Measurements from ENCODE around the gene ZNF124.

DNA sequence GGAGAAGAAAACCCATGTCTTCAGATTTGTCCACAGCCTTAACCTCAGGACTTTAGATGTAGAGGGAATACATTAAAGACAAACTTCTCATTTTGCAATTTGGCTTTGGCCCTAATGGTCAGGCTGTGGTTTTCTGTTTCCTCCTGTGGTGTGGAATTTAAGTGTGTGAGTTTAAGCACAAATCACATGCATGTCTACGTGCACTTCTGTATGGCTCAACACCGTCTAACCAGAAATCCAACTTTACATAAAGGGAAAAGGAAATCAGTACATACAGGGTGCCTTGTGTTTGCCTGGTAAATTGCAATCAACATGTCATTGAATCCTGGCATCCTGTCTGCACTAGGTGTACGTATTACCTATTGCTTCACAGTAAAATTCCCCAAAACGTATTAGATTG, 1.2 kb upstream of the ZNF124 start:
- TF ChIP-seq, protein P1, sequence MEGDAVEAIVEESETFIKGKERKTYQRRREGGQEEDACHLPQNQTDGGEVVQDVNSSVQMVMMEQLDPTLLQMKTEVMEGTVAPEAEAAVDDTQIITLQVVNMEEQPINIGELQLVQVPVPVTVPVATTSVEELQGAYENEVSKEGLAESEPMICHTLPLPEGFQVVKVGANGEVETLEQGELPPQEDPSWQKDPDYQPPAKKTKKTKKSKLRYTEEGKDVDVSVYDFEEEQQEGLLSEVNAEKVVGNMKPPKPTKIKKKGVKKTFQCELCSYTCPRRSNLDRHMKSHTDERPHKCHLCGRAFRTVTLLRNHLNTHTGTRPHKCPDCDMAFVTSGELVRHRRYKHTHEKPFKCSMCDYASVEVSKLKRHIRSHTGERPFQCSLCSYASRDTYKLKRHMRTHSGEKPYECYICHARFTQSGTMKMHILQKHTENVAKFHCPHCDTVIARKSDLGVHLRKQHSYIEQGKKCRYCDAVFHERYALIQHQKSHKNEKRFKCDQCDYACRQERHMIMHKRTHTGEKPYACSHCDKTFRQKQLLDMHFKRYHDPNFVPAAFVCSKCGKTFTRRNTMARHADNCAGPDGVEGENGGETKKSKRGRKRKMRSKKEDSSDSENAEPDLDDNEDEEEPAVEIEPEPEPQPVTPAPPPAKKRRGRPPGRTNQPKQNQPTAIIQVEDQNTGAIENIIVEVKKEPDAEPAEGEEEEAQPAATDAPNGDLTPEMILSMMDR (IDR thresholded peaks at IDR 0.05) = no peak
- TF ChIP-seq POLR2A (IDR thresholded peaks at IDR 0.05) (no peak), EP300 (IDR thresholded peaks at IDR 0.05) (no peak), POLR2AphosphoS5 (IDR thresholded peaks at IDR 0.05) (no peak)
